Measurements from ENCODE around the gene WWOX.

DNA sequence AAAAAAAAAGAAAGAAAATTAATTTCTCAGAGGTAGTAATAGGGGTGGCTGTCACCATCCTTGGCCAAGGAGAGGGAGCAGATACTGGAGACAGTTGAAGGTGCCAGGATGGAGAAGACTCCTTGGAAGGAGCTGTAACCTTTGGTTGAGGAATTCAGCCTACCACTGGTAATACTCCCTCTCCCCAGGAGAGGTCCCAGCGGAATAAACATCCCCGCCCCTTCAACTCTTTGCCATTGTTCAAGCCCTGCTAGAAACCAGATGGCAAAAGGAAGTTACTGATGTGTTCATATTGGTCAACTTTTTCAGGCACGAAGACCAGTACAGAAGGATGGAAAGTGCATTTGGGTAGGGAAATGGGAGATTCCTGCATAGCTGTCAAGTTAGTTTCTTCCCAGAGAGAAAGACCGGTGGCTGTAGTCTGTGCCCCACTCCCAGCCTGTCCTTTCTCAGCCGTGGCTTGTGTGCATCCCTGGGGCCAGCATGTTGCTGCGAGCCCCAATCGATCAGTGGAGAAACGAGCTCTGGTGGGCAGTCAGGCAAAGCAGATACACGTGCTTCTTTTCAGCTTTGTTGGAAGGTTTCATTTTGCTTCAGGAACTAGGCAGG is 889.0 kb downstream of the WWOX start:
- TF ChIP-seq CTCF (IDR thresholded peaks at IDR 0.05): no peak
- no peak for TF ChIP-seq EP300 (IDR thresholded peaks at IDR 0.05)
- no peak for TF ChIP-seq POLR2A (IDR thresholded peaks at IDR 0.05)
- TF ChIP-seq POLR2AphosphoS5 (IDR thresholded peaks at IDR 0.05): no peak
